Kidney (tissue), 14 donors: Measurements from ENCODE around the gene SORCS2. TPM values are rescaled to one million over a fixed set of nuclear protein-coding genes. Genes with fewer than 3 reads are reported as not detected.

Experiments
- DNase-seq, 5 donors: peaks; one replicate each; pipeline ENCODE4 v3.0.0-alpha.2; 2013 to 2020
- FAIRE-seq: peaks from 2 replicates; lab custom pipeline; 2012; peaks lifted over from hg19 to GRCh38; lab: Jason Lieb, UNC
- H3K27ac ChIP-seq, 2 donors: one replicate each; pipeline ENCODE4 v1.7.0; 2013; ENCODE audit warnings: low read depth in 2 of 2, low read length in 2 of 2, inconsistent platforms in 1 of 2
- H3K27me3 ChIP-seq: one replicate; pipeline ENCODE4 v1.7.1; 2013; ENCODE audit warnings: low read length, inconsistent platforms; ENCODE audit not compliant: control insufficient read depth, insufficient read depth
- H3K36me3 ChIP-seq, 3 donors: one replicate each; pipeline versions ENCODE4 v1.7.0 to v1.7.1; 2013; ENCODE audit warnings: low read length in 3 of 3, control low read depth in 1 of 3, inconsistent platforms in 1 of 3; ENCODE audit not compliant: insufficient read depth in 3 of 3, control insufficient read depth in 2 of 3
- H3K4me1 ChIP-seq, 3 donors: one replicate each; pipeline versions ENCODE4 v1.7.0 to v1.7.1; 2013; ENCODE audit warnings: low read length in 3 of 3, inconsistent platforms in 1 of 3, low read depth in 1 of 3; ENCODE audit not compliant: control insufficient read depth in 2 of 3, insufficient read depth in 2 of 3
- H3K4me3 ChIP-seq, 3 donors: one replicate each; pipeline versions ENCODE4 v1.7.0 to v1.8.1; 2013; ENCODE audit warnings: low read length in 3 of 3, control low read depth in 1 of 3, inconsistent platforms in 1 of 3
- H3K9ac ChIP-seq, 3 donors: one replicate each; pipeline versions ENCODE4 v1.7.0 to v1.7.1; 2013; ENCODE audit warnings: low read length in 3 of 3, control low read depth in 1 of 3, inconsistent platforms in 1 of 3
- H3K9me3 ChIP-seq, 3 donors: one replicate each; pipeline versions ENCODE4 v1.7.0 to v1.7.1; 2013; ENCODE audit warnings: low read length in 3 of 3, control low read depth in 1 of 3, inconsistent platforms in 1 of 3; ENCODE audit not compliant: control insufficient read depth in 2 of 3, insufficient read depth in 1 of 3
- CTCF ChIP-seq: IDR thresholded peaks from 3 replicates; pipeline ENCODE4 v1.5.1; 2012; ENCODE audit warnings: mild to moderate bottlenecking, moderate library complexity, borderline replicate concordance; ENCODE audit not compliant: insufficient read depth; ENCODE audit errors: extremely low read depth
- intact Hi-C: fragments of 100-400 bp; cut with DNase I; formaldehyde crosslinking; loops from one replicate; pipeline ENCODE4 v1.11.1; 2022
- polyA plus RNA-seq: library from polyadenylated mRNA; stranded (reverse); fragments of 350-450 nt; fragmentation: Illumina TruSeq; extraction: RNeasy Lipid Tissue Mini Kit (QIAGEN cat#74804); gene quantifications from one replicate; pipeline ENCODE4 v1.2.3, GENCODE V29; 2014; ENCODE audit warnings: low read depth, low replicate concordance; ENCODE audit not compliant: insufficient read depth
- total RNA-seq: library from RNA; stranded (reverse); fragmentation: NEBNext Ultra II Directional; extraction: Animal tissue kit (Norgen Biotek cat#: 25700); gene quantifications from one replicate; pipeline ENCODE4 v1.2.1, GENCODE V29; 2021
- donor health status: control.
- donor health status: control.
- donor health status: control.
- donor health status: control.
- donor health status: control.
- donor health status: DM: yes; HTN: yes; CAD: no.
- donor health status: Normal renal cell carcinoma (clear cell type).

SORCS2 gene
- total and polyA plus RNA-seq, 2 donors from 2014 or later = 6.1 to 9.1 TPM

- TF ChIP-seq CTCF = no peak
- Histone ChIP-seq H3K9ac (no peak overlapping the region), H3K27ac (no peak overlapping the region), H3K4me3 (no peak overlapping the region), H3K9me3 (no peaks in the 10 kb centered on the region), H3K36me3 (no peaks in the 10 kb centered on the region), H3K4me1 (no peaks in the 10 kb centered on the region), H3K27me3 (no peaks in the 10 kb centered on the region)
- intact Hi-C loops = no loop called here
- FAIRE-seq (no peak), DNase-seq (peak in 1 of 5 donors; percentile 43)
Observed at GRCh38 chr4:7227008-7227407, 34.7 kb downstream of the SORCS2 start.

DNA sequence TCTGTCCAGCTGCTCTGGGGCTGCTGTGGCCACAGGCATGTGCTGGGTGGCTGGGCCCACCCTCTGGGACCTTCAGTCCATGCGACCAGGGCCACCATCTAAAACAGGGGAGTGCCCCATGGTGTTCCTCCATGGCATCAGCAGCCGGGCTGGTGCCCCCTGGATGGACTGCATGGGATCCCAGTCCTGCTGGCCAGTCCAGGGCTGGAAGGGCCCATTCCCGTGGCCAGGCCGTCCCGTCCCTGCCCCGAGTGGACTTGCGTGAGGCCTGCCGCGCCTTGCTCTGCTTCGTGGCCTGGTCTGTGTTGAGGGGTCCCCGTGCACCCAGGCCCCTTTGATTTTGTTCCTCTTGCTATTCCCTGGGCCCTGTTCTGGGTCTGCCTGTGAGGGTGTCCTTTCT, 36.4 kb downstream of the SORCS2 start:
- no peak for FAIRE-seq

GRCh38 chr4:7232061-7232650, 39.8 kb downstream of the SORCS2 start:
- Histone ChIP-seq H3K4me1 (no peaks in the 10 kb centered on the region), H3K4me3 (no peak overlapping the region), H3K27ac (no peak overlapping the region), H3K9ac (no peak overlapping the region), H3K27me3 (no peaks in the 10 kb centered on the region), H3K9me3 (no peaks in the 10 kb centered on the region), H3K36me3 (no peaks in the 10 kb centered on the region)
- intact Hi-C loops = no loop called here
- no peak for FAIRE-seq
- TF ChIP-seq CTCF = no peak
- no peak for DNase-seq

More for the DNA sequence above, 36.4 kb downstream of the SORCS2 start:
- no peak for TF ChIP-seq CTCF
- DNase-seq = no peak
- no peaks in the 10 kb centered on the region for H3K4me1 ChIP-seq
- H3K9ac ChIP-seq = no peak overlapping the region
- no peak overlapping the region for H3K27ac ChIP-seq
- intact Hi-C loops = no loop called here
- H3K27me3 ChIP-seq = no peaks in the 10 kb centered on the region
- H3K4me3 ChIP-seq = no peak overlapping the region
- no peaks in the 10 kb centered on the region for H3K9me3 ChIP-seq
- no peaks in the 10 kb centered on the region for H3K36me3 ChIP-seq
